HepG2 (cell line): Measurements from ENCODE around the gene MMS19.

Experiments
- CEBPB ChIP-seq: IDR thresholded peaks from 2 replicates; pipeline ENCODE4 v1.6.1; 2011; ENCODE audit warnings: low read depth, low read length, improper control_type of control experiment, borderline replicate concordance
- MED1 ChIP-seq: sonication (generic); formaldehyde crosslinking; IDR thresholded peaks from 2 replicates; pipeline ENCODE4 v1.4.0; 2020; ENCODE audit warnings: missing genetic modification reagents
- RNF219 ChIP-seq: sonication (generic); formaldehyde crosslinking; IDR thresholded peaks from 2 replicates; pipeline ENCODE4 v1.5.0; 2020; ENCODE audit warnings: mild to moderate bottlenecking, missing genetic modification reagents
- ZNF207 ChIP-seq: fragments of 450-650 bp; IDR thresholded peaks from 2 replicates; pipeline ENCODE4 v1.6.1; 2016; ENCODE audit warnings: antibody characterized with exemption, borderline replicate concordance

- TF ChIP-seq ZNF207 (no peak), CEBPB (no peak), RNF219 (CRISPR knock-in tag) (no peak), MED1 (no peak)
Observed at GRCh38 chr10:97456034-97456685, 42.1 kb downstream of the MMS19 start.
